ENCODE measurements around the gene C4orf50.
A peak's percentile ranks its signal among the peaks of the same experiment; 100 is the strongest.
"Not testable (repeated sequence)": the region's sequence is repeated elsewhere in the genome, so short reads cannot be mapped to it uniquely, and the experiment has no call there.

The C4orf50 gene

DNA sequence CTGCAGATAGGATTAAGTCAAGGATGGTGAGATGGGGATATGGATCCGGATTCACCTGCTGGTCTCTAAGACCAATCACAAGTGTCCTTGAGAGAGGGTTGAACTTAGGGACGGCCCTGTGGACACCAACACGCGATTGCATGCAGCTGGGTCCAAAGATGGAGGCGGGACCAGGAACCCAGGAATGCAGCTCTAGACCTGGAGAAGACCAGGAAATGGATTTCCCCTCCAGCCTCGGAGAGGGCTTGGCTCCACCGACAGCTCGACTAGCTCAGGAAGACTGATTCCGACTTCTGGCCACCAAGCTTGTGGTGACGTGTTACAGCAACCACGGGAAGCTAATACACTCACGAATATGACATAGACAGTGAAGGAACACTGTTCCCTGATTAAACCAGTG, 4.7 kb downstream of the C4orf50 start:
- no peak for DNase-seq (ENCODE audit: low read depth)

GRCh38 chr4:6012200-6012599, 6.0 kb downstream of the C4orf50 start:
- no peak for DNase-seq (ENCODE audit: low read depth)

GRCh38 chr4:6011686-6012085, 6.5 kb downstream of the C4orf50 start:
- no peak for DNase-seq (ENCODE audit: low read depth)

GRCh38 chr4:6011271-6011671, 7.0 kb downstream of the C4orf50 start:
- no peak for DNase-seq (ENCODE audit: low read depth)

GRCh38 chr4:6010789-6011188, 7.4 kb downstream of the C4orf50 start:
- no peak for DNase-seq (ENCODE audit: low read depth)

DNA sequence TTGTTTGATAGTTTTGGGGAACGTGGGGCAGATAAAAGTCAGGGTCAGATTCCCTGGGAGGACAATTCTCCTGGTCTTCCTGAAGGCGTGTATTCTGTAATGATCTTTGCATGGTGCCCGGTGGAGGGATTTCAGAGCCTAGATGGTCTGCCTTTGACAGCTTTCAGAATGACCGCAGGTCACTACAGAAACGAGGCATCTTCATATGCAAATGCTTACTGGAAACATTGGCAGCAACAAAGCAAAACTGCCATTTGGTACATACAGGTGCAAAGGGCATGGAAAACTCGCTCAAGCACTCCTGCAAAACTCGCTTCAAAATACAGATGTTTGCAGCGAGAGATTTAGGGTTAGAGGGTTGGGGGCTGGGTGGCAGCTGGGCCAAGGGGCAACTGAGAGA, 8.8 kb downstream of the C4orf50 start:
- DNase-seq (ENCODE audit: low read depth) = no peak

- DNase-seq (ENCODE audit: low read depth) = no peak
Measured at GRCh38 chr4:6008766-6009385, 9.4 kb downstream of the C4orf50 start.

DNA sequence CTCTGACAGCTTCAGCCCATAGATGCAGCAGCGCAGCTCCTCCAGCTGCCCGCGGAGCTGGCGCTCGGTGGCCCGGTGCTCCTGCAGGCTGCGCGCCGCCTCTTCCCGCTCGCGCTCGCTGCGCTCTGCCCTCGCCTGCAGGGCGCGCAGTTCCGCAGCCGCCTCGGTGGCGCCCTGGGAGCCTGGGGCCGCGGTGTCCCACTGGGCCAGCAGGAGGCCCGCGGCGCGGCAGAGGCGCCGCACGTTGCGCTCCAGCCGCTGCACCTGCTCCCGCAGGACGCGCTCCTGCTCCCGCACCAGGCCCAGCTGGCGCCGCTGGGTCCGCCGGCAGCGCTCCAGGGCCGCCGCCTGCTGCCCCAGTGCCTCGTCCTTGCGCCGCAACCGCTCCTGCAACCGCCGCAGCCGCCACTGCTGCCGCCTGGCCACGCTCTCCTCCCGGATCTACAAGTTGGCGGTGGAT, 10.1 kb downstream of the C4orf50 start:
- DNase-seq (ENCODE audit: low read depth) = no peak

- no peak for DNase-seq (ENCODE audit: low read depth)
Measured at GRCh38 chr4:6005175-6005574, 13.1 kb downstream of the C4orf50 start.

DNA sequence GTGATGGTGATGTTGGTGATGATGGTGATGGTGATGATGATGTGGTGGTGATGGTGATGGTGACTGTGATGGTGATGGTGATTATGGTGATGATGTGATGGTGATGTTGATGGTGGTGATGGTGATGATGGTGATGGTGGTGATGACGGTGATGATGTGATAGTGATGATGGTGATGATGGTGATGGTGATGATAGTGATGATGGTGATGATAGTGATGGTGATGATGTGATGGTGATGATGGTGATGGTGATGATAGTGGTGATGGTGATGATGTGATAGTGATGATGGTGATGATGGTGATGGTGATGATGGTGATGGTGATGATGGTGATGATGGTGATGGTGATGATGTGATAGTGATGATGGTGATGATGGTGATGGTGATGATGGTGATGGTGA, 14.7 kb downstream of the C4orf50 start:
- DNase-seq (ENCODE audit: low read depth) = not testable (repeated sequence)

- no peak for DNase-seq (ENCODE audit: low read depth)
Measured at GRCh38 chr4:6002926-6003325, 15.3 kb downstream of the C4orf50 start.

DNA sequence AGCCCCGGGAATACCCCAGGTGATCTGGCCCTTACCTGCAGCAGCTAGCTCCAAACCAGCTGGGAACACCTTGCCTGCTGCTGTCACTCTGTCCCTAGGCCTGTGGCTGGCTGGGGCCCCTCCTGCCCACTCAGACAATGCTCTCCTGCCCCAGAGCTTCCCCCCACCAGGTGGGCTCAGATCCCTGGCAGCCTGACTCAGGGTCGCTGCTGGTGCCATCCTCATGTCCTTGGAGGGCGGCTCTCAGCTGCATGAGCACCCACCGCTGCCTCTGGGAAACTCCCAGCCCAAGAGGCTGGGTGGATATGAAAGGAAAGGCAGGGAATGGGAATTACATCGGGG, 15.8 kb downstream of the C4orf50 start:
- DNase-seq (ENCODE audit: low read depth) = no peak

DNA sequence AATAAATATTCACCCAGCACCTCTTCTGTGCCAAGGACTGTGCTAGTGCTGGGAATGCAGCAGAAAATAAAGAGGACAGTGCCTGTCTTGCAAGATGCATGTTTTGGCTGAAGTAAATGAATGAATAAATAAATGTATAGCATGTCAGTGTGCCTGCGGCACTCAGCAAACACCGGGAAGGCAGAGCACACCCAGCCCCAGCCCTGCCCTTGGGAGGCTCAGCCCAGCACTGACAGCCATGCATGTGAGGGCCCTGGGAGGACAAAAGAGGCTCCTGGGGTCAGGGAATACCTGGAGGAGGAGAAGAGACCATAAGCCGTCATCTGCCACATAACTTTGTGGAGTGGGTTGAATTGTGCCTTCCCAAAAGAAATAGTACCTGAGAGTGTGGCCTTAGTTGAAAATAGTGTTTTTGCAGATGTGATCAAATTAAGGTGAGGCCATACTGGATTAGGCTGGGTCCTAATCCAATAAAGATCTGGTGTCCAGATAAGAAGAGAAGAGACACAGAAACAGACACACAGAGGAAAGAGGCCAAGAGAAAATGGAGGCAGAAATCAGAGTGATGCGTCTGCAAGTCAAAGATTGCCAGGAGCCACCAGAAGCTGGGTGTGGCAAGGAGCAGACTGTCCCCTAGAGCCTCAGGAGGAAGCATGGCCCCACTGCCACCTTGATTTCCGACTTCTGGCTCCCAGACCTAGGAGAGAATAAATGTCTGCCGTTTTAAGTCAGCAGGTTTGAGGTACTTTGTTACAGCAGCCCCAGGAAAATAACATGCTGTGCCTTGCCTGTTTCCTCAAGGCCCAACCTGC, 16.3 kb downstream of the C4orf50 start:
- no peak for DNase-seq (ENCODE audit: low read depth)

DNA sequence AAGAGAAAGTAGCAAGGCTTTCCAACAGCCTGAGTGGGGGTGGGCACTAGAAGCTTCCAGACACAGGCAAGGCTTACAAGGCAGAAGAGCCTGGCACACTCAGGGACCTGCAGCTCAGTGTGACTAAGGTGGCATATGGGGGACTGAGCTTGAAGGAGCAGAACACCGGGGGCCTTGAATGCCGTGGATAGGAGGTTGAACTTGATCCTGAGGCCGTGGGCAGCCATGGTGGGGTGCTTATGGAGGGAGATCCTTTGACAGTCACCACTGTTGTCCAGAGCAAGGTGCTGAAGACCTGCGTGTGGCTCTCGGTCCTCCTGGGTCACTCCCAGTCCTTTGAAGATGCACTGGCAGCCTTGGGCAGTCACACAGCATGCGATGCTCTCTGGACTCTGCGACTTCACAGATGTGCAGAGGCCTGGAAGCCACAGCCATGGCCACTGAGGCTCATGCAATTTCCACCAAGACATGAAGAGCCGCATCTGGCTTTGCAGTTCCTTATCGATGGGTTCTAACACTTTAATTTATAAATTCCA, 18.3 kb downstream of the C4orf50 start:
- DNase-seq (ENCODE audit: low read depth) = no peak

- DNase-seq (ENCODE audit: low read depth) = no peak
Measured at GRCh38 chr4:5999356-5999755, 18.9 kb downstream of the C4orf50 start.

DNA sequence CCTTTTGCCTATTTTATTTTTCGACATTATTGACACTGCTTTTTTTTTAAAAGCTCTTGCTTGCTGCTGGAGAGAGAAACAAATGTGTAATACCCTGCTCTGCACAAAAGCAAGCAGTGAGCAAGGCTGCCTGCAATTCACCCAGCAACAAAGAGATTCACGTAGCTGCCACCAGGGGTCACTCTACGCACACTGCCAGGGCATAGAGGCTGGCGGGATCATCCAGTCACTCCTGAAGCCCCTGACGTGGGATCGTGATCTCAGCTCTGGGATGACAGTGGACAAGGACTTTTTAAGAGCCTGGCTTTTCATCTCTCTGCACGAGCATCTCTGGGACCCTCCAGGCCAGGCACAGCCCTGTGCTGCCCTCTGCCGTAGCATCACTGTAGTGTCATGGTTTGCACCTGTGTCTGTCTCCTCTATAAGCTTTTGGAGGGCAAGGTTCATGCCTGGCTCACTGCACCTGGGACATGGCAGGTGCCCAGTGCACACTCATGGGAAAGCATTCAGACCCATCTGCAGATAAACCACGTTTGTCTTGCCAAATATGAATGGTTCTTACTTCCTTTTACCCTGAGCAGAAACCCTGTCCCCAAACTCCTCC, 19.8 kb downstream of the C4orf50 start:
- peak; percentile 7 for DNase-seq (ENCODE audit: low read depth)

GRCh38 chr4:5996641-5997040, 21.6 kb downstream of the C4orf50 start:
- DNase-seq (ENCODE audit: low read depth) = no peak

GRCh38 chr4:5995901-5996623, 22.2 kb downstream of the C4orf50 start:
- DNase-seq (ENCODE audit: low read depth) = no peak

DNA sequence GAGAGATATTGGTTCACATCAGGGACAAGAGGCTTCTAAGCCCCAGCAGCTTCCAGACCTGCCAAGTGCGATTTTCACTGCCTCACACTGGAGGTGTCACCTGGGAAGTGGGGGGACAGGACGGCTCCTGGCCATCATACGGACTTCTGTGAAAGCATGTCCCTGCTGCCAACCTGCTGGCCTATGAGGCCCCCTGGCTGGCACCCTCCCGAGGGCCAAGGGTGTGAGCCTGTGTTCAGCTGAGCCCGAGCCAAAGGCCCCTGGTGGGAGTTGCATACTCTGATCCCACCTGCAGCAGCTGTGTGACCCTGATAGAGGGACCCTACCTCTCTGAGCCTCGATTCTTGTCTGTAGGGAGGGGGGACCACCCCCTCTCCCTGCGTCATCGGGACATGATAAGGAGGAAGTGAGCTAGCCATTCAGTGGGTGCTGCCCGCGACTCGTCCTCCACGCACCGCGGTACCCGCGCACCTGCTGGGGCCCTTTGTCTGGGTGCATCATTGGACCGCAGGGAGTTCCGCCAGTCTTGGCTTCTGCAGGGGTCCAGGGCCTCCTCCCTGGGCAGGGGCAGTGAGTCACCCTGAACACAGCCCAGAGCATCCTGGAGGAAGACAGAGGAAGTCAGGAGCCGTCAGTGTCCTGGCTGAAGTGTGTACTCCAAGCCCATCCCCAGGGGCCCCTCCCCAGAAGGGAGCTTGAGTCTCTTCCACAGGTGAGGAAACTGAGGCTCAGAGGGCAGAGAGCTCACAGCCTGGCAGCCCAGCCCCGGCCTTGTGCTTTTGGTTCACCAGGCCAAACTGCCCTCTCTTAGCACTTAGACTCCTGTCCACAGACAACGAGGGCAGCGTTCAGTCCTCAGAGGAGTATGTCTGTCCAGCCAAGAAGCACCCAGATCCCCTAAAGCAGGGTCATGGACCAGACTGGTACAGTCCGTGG, 24.1 kb downstream of the C4orf50 start:
- no peak for DNase-seq (ENCODE audit: low read depth)

GRCh38 chr4:5993346-5993745, 24.9 kb downstream of the C4orf50 start:
- not testable (repeated sequence) for DNase-seq (ENCODE audit: low read depth)

GRCh38 chr4:5992828-5993321, 25.4 kb downstream of the C4orf50 start:
- no peak for DNase-seq (ENCODE audit: low read depth)
